HEK293T (cell line): ENCODE results near the gene LHB.

Experiments used
- CTCF ChIA-PET: fragments of 350-600 bp; formaldehyde crosslinking; extraction: SDS; loops from one replicate; lab custom pipeline; 2021; ENCODE audit warnings: antibody characterized with exemption, inconsistent platforms; lab: Yijun Ruan, JAX
- POLR2A ChIA-PET: fragments of 350-600 bp; formaldehyde crosslinking; extraction: SDS; loops from one replicate; lab custom pipeline; 2020; ENCODE audit warnings: antibody characterized with exemption, inconsistent platforms; lab: Yijun Ruan, JAX
- DNase-seq: peaks from one replicate; pipeline ENCODE4 v3.0.0; 2012; ENCODE audit warnings: mixed read lengths; ENCODE audit errors: extremely low spot score
- ARNT ChIP-seq: fragments of 450-650 bp; IDR thresholded peaks from 2 replicates; pipeline ENCODE4 v1.6.1; 2017; ENCODE audit warnings: mild to moderate bottlenecking
- BHLHE40 ChIP-seq: fragments of 450-650 bp; IDR thresholded peaks from 2 replicates; pipeline ENCODE4 v1.6.1; 2016; ENCODE audit warnings: mild to moderate bottlenecking, moderate library complexity, borderline replicate concordance
- CTBP1 ChIP-seq: fragments of 450-650 bp; IDR thresholded peaks from 2 replicates; pipeline ENCODE4 v1.6.1; 2016; ENCODE audit warnings: borderline replicate concordance
- ELF4 ChIP-seq: fragments of 450-650 bp; IDR thresholded peaks from 2 replicates; pipeline ENCODE4 v1.6.1; 2017; ENCODE audit warnings: antibody characterized with exemption
- FOXA1 ChIP-seq: fragments of 450-650 bp; IDR thresholded peaks from 2 replicates; pipeline ENCODE4 v1.6.1; 2016; ENCODE audit warnings: mild to moderate bottlenecking
- FOXK2 ChIP-seq: fragments of 450-650 bp; IDR thresholded peaks from 2 replicates; pipeline ENCODE4 v1.6.1; 2016; ENCODE audit warnings: mild to moderate bottlenecking
- FOXM1 ChIP-seq: fragments of 450-650 bp; IDR thresholded peaks from 2 replicates; pipeline ENCODE4 v1.6.1; 2017; ENCODE audit warnings: mild to moderate bottlenecking, borderline replicate concordance
- HDGF ChIP-seq: fragments of 450-650 bp; IDR thresholded peaks from 2 replicates; pipeline ENCODE4 v1.6.1; 2017; ENCODE audit warnings: antibody characterized with exemption, borderline replicate concordance
- L3MBTL2 ChIP-seq: fragments of 450-650 bp; conservative IDR thresholded peaks from 2 replicates; pipeline ENCODE4 v1.6.1; 2016; ENCODE audit warnings: mild to moderate bottlenecking
- LEF1 ChIP-seq: fragments of 450-650 bp; IDR thresholded peaks from 2 replicates; pipeline ENCODE4 v1.6.1; 2017; ENCODE audit warnings: mild to moderate bottlenecking, borderline replicate concordance
- SP1 ChIP-seq: fragments of 450-650 bp; IDR thresholded peaks from 2 replicates; pipeline ENCODE4 v1.6.1; 2017
- SUZ12 ChIP-seq: fragments of 450-650 bp; IDR thresholded peaks from 2 replicates; pipeline ENCODE4 v1.6.1; 2016; ENCODE audit warnings: mild to moderate bottlenecking
- TARDBP ChIP-seq: fragments of 450-650 bp; IDR thresholded peaks from 2 replicates; pipeline ENCODE4 v1.6.1; 2016
- ZNF384 ChIP-seq: fragments of 450-650 bp; IDR thresholded peaks from 2 replicates; pipeline ENCODE4 v1.6.1; 2016
- TF ChIP-seq, protein P1 (sequence below): fragments of 450-650 bp; IDR thresholded peaks from 2 replicates; pipeline ENCODE4 v1.6.1; 2016

LHB gene

DNA sequence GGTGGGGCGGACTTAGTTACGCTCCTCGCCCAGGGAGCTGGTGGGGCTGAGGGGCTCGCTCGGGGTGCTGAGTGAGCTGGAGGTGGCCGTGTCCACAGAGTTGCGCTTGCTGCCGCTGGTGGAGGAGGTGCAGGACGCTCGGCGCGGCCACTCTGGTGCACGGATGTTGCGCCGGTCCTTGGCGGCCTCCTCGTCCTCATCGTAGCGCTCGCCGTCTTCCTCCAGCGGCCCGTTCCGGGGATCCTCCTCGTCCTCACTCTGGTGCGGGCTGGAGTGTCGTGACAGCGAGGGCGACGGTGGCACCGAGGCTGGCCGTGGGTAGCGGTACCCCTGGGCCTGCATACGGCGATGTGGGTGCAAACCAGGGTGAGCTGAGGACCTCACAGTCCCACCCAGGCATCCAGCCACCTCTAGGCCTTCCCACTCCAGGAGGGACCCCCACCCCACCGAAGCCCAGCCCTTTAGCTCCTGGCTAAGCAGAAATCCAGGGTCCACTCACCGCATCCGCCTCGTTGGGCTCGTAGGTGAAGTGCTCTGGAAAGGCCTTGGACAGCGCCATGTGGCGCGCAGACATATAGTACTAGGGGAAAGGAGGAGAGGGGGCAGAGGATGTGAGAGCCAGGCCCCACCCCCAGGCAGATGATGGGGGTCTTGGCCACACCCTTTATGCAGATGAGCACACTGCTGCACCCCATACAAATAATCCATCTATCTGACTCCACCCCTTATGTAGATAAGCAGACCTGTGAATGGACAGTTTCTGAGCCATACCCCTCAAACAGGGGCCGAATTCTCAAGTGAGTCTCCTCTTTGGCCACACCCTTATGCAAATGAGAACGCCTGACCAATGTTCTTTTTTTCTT lies 47.4 kb downstream of the LHB start:
- ChIA-PET CTCF (interaction anchor here (1.2 to 2.1 kb wide), 5 partner anchors 8 to 174 kb away, joined by 3 to 10 read pairs (median 7); partner anchors contain the start of genes GYS1 and RUVBL2), POLR2A (interaction anchor here (0.7 to 1.8 kb wide), 3 partner anchors 15 to 97 kb away, joined by 3 to 13 read pairs (median 4); partner anchors contain the start of genes DHDH and PPP1R15A)
- no peak for DNase-seq
- TF ChIP-seq FOXA1 (no peak), BHLHE40 (no peak), ARNT (no peak), ZNF384 (no peak), CTBP1 (no peak), LEF1 (no peak), SP1 (no peak), SUZ12 (no peak), FOXM1 (no peak), ELF4 (no peak), TARDBP (no peak)
- TF ChIP-seq, protein P1, sequence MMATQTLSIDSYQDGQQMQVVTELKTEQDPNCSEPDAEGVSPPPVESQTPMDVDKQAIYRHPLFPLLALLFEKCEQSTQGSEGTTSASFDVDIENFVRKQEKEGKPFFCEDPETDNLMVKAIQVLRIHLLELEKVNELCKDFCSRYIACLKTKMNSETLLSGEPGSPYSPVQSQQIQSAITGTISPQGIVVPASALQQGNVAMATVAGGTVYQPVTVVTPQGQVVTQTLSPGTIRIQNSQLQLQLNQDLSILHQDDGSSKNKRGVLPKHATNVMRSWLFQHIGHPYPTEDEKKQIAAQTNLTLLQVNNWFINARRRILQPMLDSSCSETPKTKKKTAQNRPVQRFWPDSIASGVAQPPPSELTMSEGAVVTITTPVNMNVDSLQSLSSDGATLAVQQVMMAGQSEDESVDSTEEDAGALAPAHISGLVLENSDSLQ = no peak

- ChIA-PET POLR2A (interaction anchor here (1.4 to 1.5 kb wide), 2 partner anchors 35 to 97 kb away, joined by 4 to 5 read pairs; partner anchors contain the start of genes DHDH and PPP1R15A), CTCF (no interaction called here)
- TF ChIP-seq HDGF = no peak
- TF ChIP-seq FOXA1 = no peak
- TF ChIP-seq CTBP1 = no peak
- no peak for TF ChIP-seq ZNF384
- TF ChIP-seq FOXK2 = no peak
- TF ChIP-seq ARNT = no peak
- TF ChIP-seq L3MBTL2 = no peak
- TF ChIP-seq ELF4 = no peak
- TF ChIP-seq, protein P1 = no peak
- TF ChIP-seq SP1 = no peak
- TF ChIP-seq SUZ12 = no peak
- no peak for TF ChIP-seq TARDBP
- no peak for DNase-seq
Measured at GRCh38 chr19:48968813-48969218, 48.1 kb downstream of the LHB start.

DNA sequence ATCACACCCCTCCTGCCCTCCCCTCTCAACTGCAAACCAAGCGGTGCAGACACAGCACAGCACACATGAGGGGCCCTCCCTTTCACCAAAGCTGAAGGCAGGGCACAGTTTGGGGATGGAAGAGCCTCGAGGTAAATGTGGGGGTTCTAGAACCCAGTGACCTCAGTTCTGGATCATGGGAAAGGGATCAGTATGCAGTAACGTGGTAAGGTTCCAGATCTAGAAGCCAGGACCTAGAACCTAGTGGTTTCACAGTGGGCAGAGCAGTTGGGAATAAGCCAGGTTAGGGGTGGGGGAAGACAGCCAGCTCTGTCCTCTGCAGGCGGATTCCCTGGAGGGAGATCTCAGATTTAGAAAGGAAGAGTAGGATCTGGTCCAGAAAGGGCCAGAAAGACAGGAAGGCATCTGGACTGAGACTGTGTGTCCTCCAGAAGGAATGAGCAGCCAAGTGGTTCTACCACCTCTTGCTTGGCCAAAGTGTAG lies 48.7 kb downstream of the LHB start:
- ChIA-PET POLR2A (interaction anchor here (1.2 to 1.8 kb wide), 3 partner anchors 14 to 96 kb away, joined by 4 to 7 read pairs (median 5); partner anchors contain the start of genes BAX, GYS1, PPP1R15A and RUVBL2), CTCF (no interaction called here)
- no peak for DNase-seq
- TF ChIP-seq, protein P1 = no peak
- TF ChIP-seq L3MBTL2 = no peak
- no peak for TF ChIP-seq ARNT
- no peak for TF ChIP-seq SUZ12
- no peak for TF ChIP-seq LEF1
- TF ChIP-seq HDGF = no peak
- TF ChIP-seq FOXK2 = no peak

GRCh38 chr19:48967346-48968178 lies 49.3 kb downstream of the LHB start:
- TF ChIP-seq ELF4 = no peak
- no peak for TF ChIP-seq BHLHE40
- no peak for TF ChIP-seq FOXM1
- no peak for TF ChIP-seq HDGF
- TF ChIP-seq SP1 = no peak
- no peak for TF ChIP-seq L3MBTL2
- TF ChIP-seq, protein P1 = no peak
- TF ChIP-seq LEF1 = no peak
- no peak for TF ChIP-seq SUZ12
- TF ChIP-seq FOXK2 = no peak
- no peak for TF ChIP-seq ARNT
- ChIA-PET POLR2A (interaction anchor here (0.7 to 1.8 kb wide), 4 partner anchors 14 to 96 kb away, joined by 3 to 7 read pairs (median 4); partner anchors contain the start of genes BAX, GYS1, PPP1R15A and RUVBL2), CTCF (no interaction called here)
- no peak for DNase-seq
